ENCODE results near the gene RAE1. TPM values are rescaled to one million over a fixed set of nuclear protein-coding genes. Genes with fewer than 3 reads are reported as not detected.

Gene RAE1
- total and polyA plus RNA-seq, 2 of the 4 experiments (the other 2 are of a cell fraction), result 32.8 to 80.5 TPM

DNA sequence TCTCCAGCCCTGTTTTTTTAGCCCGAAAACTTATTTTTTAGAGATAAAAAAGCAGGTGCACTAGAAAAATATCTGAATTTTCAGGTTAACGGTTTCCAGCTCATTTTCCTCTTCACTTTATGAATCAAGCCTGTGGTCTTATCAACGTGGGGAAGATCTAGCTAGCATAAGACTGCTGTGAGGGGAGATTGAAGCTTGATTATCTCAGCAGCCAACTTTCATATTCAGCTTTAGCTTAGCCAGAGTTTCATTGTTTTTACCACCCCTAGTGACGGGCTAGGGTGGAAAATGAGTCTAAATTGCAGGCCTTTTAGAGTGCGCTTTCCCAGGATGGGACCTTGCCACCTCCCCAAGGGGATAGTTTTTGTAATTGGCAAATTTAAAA is 28.2 kb downstream of the RAE1 start:
- Histone ChIP-seq H3K9me1 (ENCODE audit: insufficient read depth, low read length) (no peaks in the 10 kb centered on the region), H3K4me3 (ENCODE audit: insufficient read depth, low read depth, low read length) (no peak overlapping the region), H2AFZ (replicated peaks; ENCODE audit: low read length, poor library complexity) (no peak overlapping the region), H4K20me1 (ENCODE audit: insufficient read depth, low read length) (no peaks in the 10 kb centered on the region; the same call in 1 of the 2 replicates), H2BK15ac (ENCODE audit: low read depth, low read length) (no peak overlapping the region), H3K9ac (ENCODE audit: low read depth, low read length) (no peak overlapping the region), H3K27me3 (ENCODE audit: control insufficient read depth, insufficient read depth, low read length) (no peaks in the 10 kb centered on the region), H3K23ac (ENCODE audit: low read depth, low read length) (no peak overlapping the region), H3K36me3 (ENCODE audit: control insufficient read depth, insufficient read depth, low read length) (peaks cover 42% of the 10 kb centered on the region), H4K8ac (ENCODE audit: low read depth in 2 of 2, low read length in 2 of 2) (no peak overlapping the region), H3K79me1 (ENCODE audit: low read depth in 1 of 2, low read length in 2 of 2) (no peaks in the 10 kb centered on the region; a peak in 1 of 4 replicates), H3K56ac (ENCODE audit: extremely low read depth, insufficient read depth, low read length) (no peak overlapping the region), H2BK120ac (ENCODE audit: low read depth, low read length) (no peak overlapping the region), H2BK20ac (ENCODE audit: low read depth, low read length) (no peak overlapping the region), H4K91ac (ENCODE audit: insufficient read depth, low read depth, low read length) (no peak overlapping the region), H3K4ac (ENCODE audit: low read depth, low read length) (no peak overlapping the region), H3K27ac (ENCODE audit: insufficient read depth, low read length) (no peak overlapping the region), H2AK5ac (ENCODE audit: low read depth, low read length) (no peak overlapping the region), H3K4me2 (ENCODE audit: low read depth, low read length) (no peak overlapping the region), H4K5ac (ENCODE audit: low read depth, low read length) (no peak overlapping the region), H3K4me1 (ENCODE audit: control insufficient read depth, insufficient read depth, low read length) (no peaks in the 10 kb centered on the region), H3K14ac (replicated peaks; ENCODE audit: low read depth, low read length) (no peak overlapping the region), H3K18ac (ENCODE audit: low read depth, low read length) (no peak overlapping the region), H3K9me3 (ENCODE audit: control insufficient read depth, insufficient read depth, low read length) (no peaks in the 10 kb centered on the region), H2AK9ac (replicated peaks; ENCODE audit: low read depth, low read length, poor library complexity) (no peak overlapping the region), H2BK5ac (ENCODE audit: low read depth, low read length, poor library complexity, severe bottlenecking) (no peak overlapping the region)
- intact Hi-C loops (cut with micrococcal nuclease) (no loop called here), dilution Hi-C loops (cut with HindIII; ENCODE audit: low sequenced_read_pairs, unreplicated experiment) (no loop called here), in situ Hi-C loops (cut with MboI; ENCODE audit: low sequenced_read_pairs) (loop anchor here (25.0 kb wide), 1 partner anchor 1658 kb away; the partner anchor contains the start of genes ATP5F1E and PRELID3B)
- POLR2A ChIA-PET (ENCODE audit: unreplicated experiment), result no interaction called here
- WGBS, 2 experiments (ENCODE audit: extremely low coverage in 2 of 2, insufficient read length in 1 of 2), result no CpG with 5 or more reads among the region's 5 CpGs
- no peak for DNase-seq
- no peak for TF ChIP-seq RFX5 (IDR thresholded peaks at IDR 0.05; ENCODE audit: low read depth, low read length)
- CTCF ChIA-PET, result interaction anchor here (0.6 to 1.1 kb wide), 2 partner anchors 36 to 116 kb away, joined by 3 to 5 read pairs; no protein-coding TSS in a partner anchor
- no TSS peak for BruUV-seq (replicated peaks)
- ATAC-seq (ENCODE audit: low read depth), result no peak

Measured in IMR-90 (cell line).